Measurements from ENCODE around the gene ASB18. TPM values are rescaled to one million over a fixed set of nuclear protein-coding genes. Genes with fewer than 3 reads are reported as not detected.

Gene ASB18
- total and polyA plus RNA-seq, 2 of the 8 experiments (the other 6 are each of a cell fraction or from before 2014, with no cell fraction given) = not detected

DNA sequence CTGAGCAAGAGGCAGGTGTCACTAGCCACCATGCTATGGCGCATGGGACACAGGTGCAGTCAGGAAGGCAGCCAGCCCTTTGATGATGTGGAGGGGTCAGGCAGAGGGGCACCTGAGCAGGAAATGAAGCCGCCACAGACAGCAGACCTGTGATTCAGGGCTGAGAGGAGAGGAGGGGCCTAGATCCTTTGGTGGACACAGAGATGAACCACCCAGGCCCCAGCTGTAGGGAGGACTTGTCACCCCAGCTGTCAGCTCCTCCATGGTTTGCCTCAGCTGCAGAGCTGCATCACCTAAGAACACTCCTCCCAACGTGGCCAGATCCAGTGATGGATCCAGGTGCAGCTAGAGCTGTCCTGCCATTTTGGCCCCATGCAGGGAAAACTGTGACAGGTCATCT lies 11.6 kb downstream of the ASB18 start (continued):
- TF ChIP-seq RNF2 (IDR thresholded peaks at IDR 0.05; ENCODE audit: borderline replicate concordance, low read depth, low read length, missing control alignments, poor library complexity, severe bottlenecking) = no peak

Measured in H1 (cell line).